Heart right ventricle (tissue), 16 donors: ENCODE measurements around the gene ZNF526. TPM values are rescaled to one million over a fixed set of nuclear protein-coding genes. Genes with fewer than 3 reads are reported as not detected.

Experiments used
- ATAC-seq, 8 donors: fragments of 200-7000 bp; cut with Tn5 transposase; one replicate each; pipeline ENCODE4 v1.9.1; 2020; ENCODE audit warnings: mild to moderate bottlenecking in 8 of 8, moderate library complexity in 8 of 8, moderate number of reproducible peaks in 1 of 8
- DNase-seq, 2 donors: peaks; one replicate each; pipeline ENCODE4 v3.0.0-alpha.2; 2020
- H3K27ac ChIP-seq, 10 donors: fragments of 200-600 bp; sonication (generic) in 2 of 10; one replicate each; pipeline versions ENCODE4 v1.5.0 to v1.8.0; 2020 to 2022; ENCODE audit warnings: mild to moderate bottlenecking in 3 of 10
- H3K27me3 ChIP-seq, 7 donors: fragments of 200-600 bp; one replicate each; pipeline ENCODE4 v1.8.0; 2021 to 2022; ENCODE audit warnings: mild to moderate bottlenecking in 2 of 7
- H3K36me3 ChIP-seq, 9 donors: fragments of 200-600 bp; sonication (generic) in 1 of 9; one replicate each; pipeline versions ENCODE4 v1.5.0 to v1.8.0; 2020 to 2022; ENCODE audit warnings: mild to moderate bottlenecking in 2 of 9
- H3K4me1 ChIP-seq, 9 donors: fragments of 200-600 bp; sonication (generic) in 1 of 9; one replicate each; pipeline versions ENCODE4 v1.5.0 to v1.8.0; 2020 to 2022; ENCODE audit warnings: mild to moderate bottlenecking in 4 of 9
- H3K4me3 ChIP-seq, 10 donors: fragments of 200-600 bp; sonication (generic) in 2 of 10; one replicate each; pipeline versions ENCODE4 v1.5.0 to v1.8.0; 2020 to 2022; ENCODE audit warnings: mild to moderate bottlenecking in 7 of 10, moderate library complexity in 2 of 10
- H3K9me3 ChIP-seq, 11 donors: fragments of 200-600 bp in 10 of 11; sonication (generic) in 2 of 11; one replicate each; pipeline versions ENCODE4 v1.5.0 to v1.8.0; 2013 to 2022; ENCODE audit warnings: mild to moderate bottlenecking in 2 of 11, control low read depth in 1 of 11, moderate library complexity in 1 of 11
- CTCF ChIP-seq, 9 donors: fragments of 200-600 bp; sonication (generic) in 2 of 9; IDR thresholded peaks; one replicate each; pipeline versions ENCODE4 v1.5.0 to v1.8.0; 2021 to 2022; ENCODE audit warnings: antibody characterized with exemption in 9 of 9, mild to moderate bottlenecking in 5 of 9, moderate library complexity in 1 of 9
- WGBS, 2 donors: extraction: QIAGEN DNeasy Blood & Tissue Kit; methylation state at CpG; one replicate each; pipeline ENCODE4 v1.1.7; 2013; ENCODE audit warnings: inconsistent platforms in 1 of 2; 5-methylcytosine and 5-hydroxymethylcytosine counted together
- intact Hi-C, 10 donors: fragments of 100-400 bp; cut with DNase I; formaldehyde crosslinking; loops; one replicate each; pipeline versions ENCODE4 v1.11.1 to v1.14.2; 2022
- polyA plus RNA-seq, 2 donors: library from polyadenylated mRNA; stranded (reverse); fragments of 200-250 nt; gene quantifications; one replicate each; pipeline ENCODE4 v1.2.3, GENCODE V29; 2013
- total RNA-seq, 10 donors: library from RNA; stranded (reverse); fragmentation: NEBNext Ultra II Directional in 3 of 10; extraction: Animal tissue kit (Norgen Biotek cat#: 25700) in 3 of 10; gene quantifications; one replicate each; pipeline versions ENCODE4 v1.2.1 to v1.2.4, GENCODE V29; 2021 to 2023
- donor health status: Arrhythmogenic right ventricular cardiomyopathy.
- donor health status: ischemic (EF 13 %, LVEDD 7.1; RV severe dilation, severe dysfunction).
- donor health status: healthy with polysubstance abuse.
- donor health status: DM: no; HTN: yes; CAD: no.
- donor health status: DM: no; HTN: no; CAD: no.
- donor health status: ischemic (EF 25% LVEDD 6.9; RV normal size, moderate dysfunction).
- donor health status: ischemic (EF 25% LVEDD 5.7; RV mildly dilated, moderate dysfunction).
- donor health status: healthy.
- donor health status: DM: yes; HTN: yes; CAD: no.
- donor health status: Ischemic cardiomyopathy.
- donor health status: ischemic (EF 35%, LVEDD 5.7; RV mildly dilated, moderate dysfunction).
- donor health status: nonischemic (EF 11% LVEDD 7.7; RV severe dilation, severe dysfunction).
- donor health status: DM: yes; HTN: yes; CAD: no.
- donor health status: PGD.
- donor health status: ischemic (EF 29% LVEDD 5.4; RV normal size, mild dysfunction).
- donor health status: nonischemic (EF 23%, LVEDD 6.1; RV moderate dilation, normal function).

ZNF526 gene
- total and polyA plus RNA-seq, 12 donors = 3.2 to 7.0 (median 5.1) TPM

- no peaks in the 10 kb centered on the region for H3K27me3 ChIP-seq
- H3K4me3 ChIP-seq = no peak overlapping the region
- H3K9me3 ChIP-seq = peaks cover 0 to 9% (median 3%) of the 10 kb centered on the region in 11 donors
- H3K36me3 ChIP-seq = peaks cover 0 to 38% (median 10%) of the 10 kb centered on the region in 9 donors
- peaks cover 0 to 61% (median 13%) of the 10 kb centered on the region in 9 donors for H3K4me1 ChIP-seq
- ATAC-seq (peak in 1 of 8 donors; percentile 25), DNase-seq (no peak)
- intact Hi-C loops = no loop called here
- H3K27ac ChIP-seq = peak overlapping the region in 1 of 10 donors; percentile 33
- no peak for TF ChIP-seq CTCF (IDR thresholded peaks at IDR 0.05)
- 89 to 91% methylated on average over 47 of the region's 47 CpGs for WGBS, 2 donors
Measured at GRCh38 chr19:42196011-42197001, 23.8 kb upstream of the ZNF526 start.

- ATAC-seq (no peak), DNase-seq (no peak)
- peaks cover 0 to 9% (median 3%) of the 10 kb centered on the region in 11 donors for H3K9me3 ChIP-seq
- H3K4me1 ChIP-seq = peaks cover 0 to 61% (median 13%) of the 10 kb centered on the region in 9 donors
- no peak for TF ChIP-seq CTCF (IDR thresholded peaks at IDR 0.05)
- H3K36me3 ChIP-seq = peaks cover 0 to 49% (median 10%) of the 10 kb centered on the region in 9 donors
- no peaks in the 10 kb centered on the region for H3K27me3 ChIP-seq
- 61 to 69% methylated on average over 5 of the region's 5 CpGs for WGBS, 2 donors
- peak overlapping the region in 1 of 10 donors; percentile 33 for H3K27ac ChIP-seq
- intact Hi-C loops = no loop called here
- H3K4me3 ChIP-seq = no peak overlapping the region
Measured at GRCh38 chr19:42197375-42197817, 22.7 kb upstream of the ZNF526 start.

- H3K9me3 ChIP-seq = peaks cover 0 to 1% (median 0%) of the 10 kb centered on the region in 11 donors
- H3K27me3 ChIP-seq = no peaks in the 10 kb centered on the region
- H3K4me1 ChIP-seq = peaks cover 0 to 74% (median 13%) of the 10 kb centered on the region in 9 donors
- intact Hi-C loops = no loop called here
- TF ChIP-seq CTCF (IDR thresholded peaks at IDR 0.05) = no peak
- H3K4me3 ChIP-seq = peak overlapping the region in 1 of 10 donors; percentile 44
- no peak for DNase-seq
- WGBS, 2 donors = 61 to 65% methylated on average over 7 of the region's 7 CpGs
- peaks cover 0 to 64% (median 14%) of the 10 kb centered on the region in 9 donors for H3K36me3 ChIP-seq
- ATAC-seq = peak in 4 of 8 donors; percentile 10 to 44 (median 28)
- H3K27ac ChIP-seq = peak overlapping the region in 6 of 10 donors; percentile 9 to 93 (median 31)
Measured at GRCh38 chr19:42198676-42199439, 21.3 kb upstream of the ZNF526 start.
